Measurements from ENCODE around the gene HSPD1. TPM values are rescaled to one million over a fixed set of nuclear protein-coding genes. Genes with fewer than 3 reads are reported as not detected.

HSPD1 gene
- polyA plus RNA-seq, 1 donor from 2014 or later: 229 TPM

DNA sequence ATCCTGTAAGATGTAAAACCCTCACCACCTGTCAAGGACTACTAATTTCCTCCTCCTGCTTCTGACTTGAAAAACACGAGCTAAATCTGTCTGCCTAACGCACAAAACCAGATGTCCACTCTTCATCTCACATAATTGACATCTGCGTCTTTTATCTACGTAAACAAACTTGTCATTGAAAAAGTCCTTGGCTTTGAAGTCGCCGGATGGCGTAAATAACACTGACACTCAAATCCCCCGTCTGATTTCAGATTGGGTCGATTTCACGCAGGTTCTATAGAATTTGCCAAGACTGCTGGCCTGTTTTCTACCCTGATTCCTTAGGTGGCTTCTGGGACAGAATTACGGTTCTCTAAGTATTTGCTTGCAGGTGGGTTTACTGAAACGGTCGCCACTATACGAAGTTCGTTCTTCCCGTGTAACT is 15.7 kb upstream of the HSPD1 start:
- Histone ChIP-seq H3K4me2 (ENCODE audit: low read length) (peak overlapping the region; percentile 95), H3K4me3 (ENCODE audit: low read length) (peak overlapping the region; percentile 99), H3K27me3 (ENCODE audit: insufficient read depth, low read depth, low read length) (no peaks in the 10 kb centered on the region), H3K36me3 (ENCODE audit: insufficient read depth, low read length) (no peaks in the 10 kb centered on the region), H3K9me2 (ENCODE audit: insufficient read depth, low read length) (no peaks in the 10 kb centered on the region), H3K9me3 (ENCODE audit: low read length) (no peaks in the 10 kb centered on the region), H3K79me2 (replicated peaks; ENCODE audit: insufficient read depth, low read length) (peaks cover 41% of the 10 kb centered on the region), H3K27ac (ENCODE audit: low read length) (peak overlapping the region; percentile 92), H2AFZ (ENCODE audit: low read depth, low read length) (peak overlapping the region; percentile 29), H4K20me1 (ENCODE audit: insufficient read depth) (no peaks in the 10 kb centered on the region), H3K9ac (ENCODE audit: low read length) (peak overlapping the region; percentile 98), H3F3A (ENCODE audit: insufficient read depth, low read length, poor library complexity, severe bottlenecking) (peaks cover 3% of the 10 kb centered on the region)
- TF ChIP-seq POLR2AphosphoS5 (IDR thresholded peaks at IDR 0.05) (no peak), EZH2 (IDR thresholded peaks at IDR 0.05; ENCODE audit: borderline replicate concordance, insufficient read depth, low read length, poor library complexity, severe bottlenecking) (no peak), MXI1 (conservative IDR thresholded peaks at IDR 0.05; ENCODE audit: poor library complexity, severe bottlenecking) (no peak), SMC3 (conservative IDR thresholded peaks at IDR 0.05; ENCODE audit: poor library complexity) (no peak), RAD21 (conservative IDR thresholded peaks at IDR 0.05) (no peak)
- TF ChIP-seq, protein P1, sequence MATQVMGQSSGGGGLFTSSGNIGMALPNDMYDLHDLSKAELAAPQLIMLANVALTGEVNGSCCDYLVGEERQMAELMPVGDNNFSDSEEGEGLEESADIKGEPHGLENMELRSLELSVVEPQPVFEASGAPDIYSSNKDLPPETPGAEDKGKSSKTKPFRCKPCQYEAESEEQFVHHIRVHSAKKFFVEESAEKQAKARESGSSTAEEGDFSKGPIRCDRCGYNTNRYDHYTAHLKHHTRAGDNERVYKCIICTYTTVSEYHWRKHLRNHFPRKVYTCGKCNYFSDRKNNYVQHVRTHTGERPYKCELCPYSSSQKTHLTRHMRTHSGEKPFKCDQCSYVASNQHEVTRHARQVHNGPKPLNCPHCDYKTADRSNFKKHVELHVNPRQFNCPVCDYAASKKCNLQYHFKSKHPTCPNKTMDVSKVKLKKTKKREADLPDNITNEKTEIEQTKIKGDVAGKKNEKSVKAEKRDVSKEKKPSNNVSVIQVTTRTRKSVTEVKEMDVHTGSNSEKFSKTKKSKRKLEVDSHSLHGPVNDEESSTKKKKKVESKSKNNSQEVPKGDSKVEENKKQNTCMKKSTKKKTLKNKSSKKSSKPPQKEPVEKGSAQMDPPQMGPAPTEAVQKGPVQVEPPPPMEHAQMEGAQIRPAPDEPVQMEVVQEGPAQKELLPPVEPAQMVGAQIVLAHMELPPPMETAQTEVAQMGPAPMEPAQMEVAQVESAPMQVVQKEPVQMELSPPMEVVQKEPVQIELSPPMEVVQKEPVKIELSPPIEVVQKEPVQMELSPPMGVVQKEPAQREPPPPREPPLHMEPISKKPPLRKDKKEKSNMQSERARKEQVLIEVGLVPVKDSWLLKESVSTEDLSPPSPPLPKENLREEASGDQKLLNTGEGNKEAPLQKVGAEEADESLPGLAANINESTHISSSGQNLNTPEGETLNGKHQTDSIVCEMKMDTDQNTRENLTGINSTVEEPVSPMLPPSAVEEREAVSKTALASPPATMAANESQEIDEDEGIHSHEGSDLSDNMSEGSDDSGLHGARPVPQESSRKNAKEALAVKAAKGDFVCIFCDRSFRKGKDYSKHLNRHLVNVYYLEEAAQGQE (IDR thresholded peaks at IDR 0.05; ENCODE audit: borderline replicate concordance): no peak

DNA sequence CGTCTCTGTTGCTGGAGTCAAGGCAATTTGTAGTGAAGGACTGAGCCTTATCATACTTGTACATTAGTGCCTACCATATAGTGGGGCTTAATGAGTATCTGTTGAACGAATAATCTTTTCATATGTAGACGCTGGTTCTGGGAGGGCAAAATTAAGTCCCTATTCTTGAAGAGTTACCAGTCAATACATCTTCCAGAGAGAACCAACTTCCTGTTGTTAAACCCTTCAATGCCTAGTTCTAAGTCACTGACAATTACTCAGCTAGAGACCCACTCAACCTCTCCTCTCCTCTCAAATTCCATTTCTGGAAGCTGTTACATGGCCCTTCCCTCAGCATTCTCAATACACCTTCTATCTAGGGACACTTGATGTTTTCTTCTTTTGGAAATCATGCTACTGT is 15.1 kb upstream of the HSPD1 start:
- H3K9me2 ChIP-seq (ENCODE audit: insufficient read depth, low read length): no peaks in the 10 kb centered on the region
- peak overlapping the region; percentile 98 for H3K9ac ChIP-seq (ENCODE audit: low read length)
- peaks cover 3% of the 10 kb centered on the region for H3F3A ChIP-seq (ENCODE audit: insufficient read depth, low read length, poor library complexity, severe bottlenecking)
- no peaks in the 10 kb centered on the region for H3K9me3 ChIP-seq (ENCODE audit: low read length)
- H2AFZ ChIP-seq (ENCODE audit: low read depth, low read length): no peak overlapping the region
- no peaks in the 10 kb centered on the region for H3K36me3 ChIP-seq (ENCODE audit: insufficient read depth, low read length)
- no peak for TF ChIP-seq MXI1 (conservative IDR thresholded peaks at IDR 0.05; ENCODE audit: poor library complexity, severe bottlenecking)
- no peak for TF ChIP-seq POLR2AphosphoS5 (IDR thresholded peaks at IDR 0.05)
- TF ChIP-seq EP300 (conservative IDR thresholded peaks at IDR 0.05; ENCODE audit: poor library complexity, severe bottlenecking): no peak
- TF ChIP-seq, protein P2, sequence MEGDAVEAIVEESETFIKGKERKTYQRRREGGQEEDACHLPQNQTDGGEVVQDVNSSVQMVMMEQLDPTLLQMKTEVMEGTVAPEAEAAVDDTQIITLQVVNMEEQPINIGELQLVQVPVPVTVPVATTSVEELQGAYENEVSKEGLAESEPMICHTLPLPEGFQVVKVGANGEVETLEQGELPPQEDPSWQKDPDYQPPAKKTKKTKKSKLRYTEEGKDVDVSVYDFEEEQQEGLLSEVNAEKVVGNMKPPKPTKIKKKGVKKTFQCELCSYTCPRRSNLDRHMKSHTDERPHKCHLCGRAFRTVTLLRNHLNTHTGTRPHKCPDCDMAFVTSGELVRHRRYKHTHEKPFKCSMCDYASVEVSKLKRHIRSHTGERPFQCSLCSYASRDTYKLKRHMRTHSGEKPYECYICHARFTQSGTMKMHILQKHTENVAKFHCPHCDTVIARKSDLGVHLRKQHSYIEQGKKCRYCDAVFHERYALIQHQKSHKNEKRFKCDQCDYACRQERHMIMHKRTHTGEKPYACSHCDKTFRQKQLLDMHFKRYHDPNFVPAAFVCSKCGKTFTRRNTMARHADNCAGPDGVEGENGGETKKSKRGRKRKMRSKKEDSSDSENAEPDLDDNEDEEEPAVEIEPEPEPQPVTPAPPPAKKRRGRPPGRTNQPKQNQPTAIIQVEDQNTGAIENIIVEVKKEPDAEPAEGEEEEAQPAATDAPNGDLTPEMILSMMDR (IDR thresholded peaks at IDR 0.05; ENCODE audit: poor library complexity, severe bottlenecking): no peak
- TF ChIP-seq RAD21 (conservative IDR thresholded peaks at IDR 0.05): no peak
- no peak for TF ChIP-seq SMC3 (conservative IDR thresholded peaks at IDR 0.05; ENCODE audit: poor library complexity)
- no peak for TF ChIP-seq EZH2 (IDR thresholded peaks at IDR 0.05; ENCODE audit: borderline replicate concordance, insufficient read depth, low read length, poor library complexity, severe bottlenecking)
- TF ChIP-seq TAF1 (IDR thresholded peaks at IDR 0.05; ENCODE audit: low read depth): no peak
- TF ChIP-seq, protein P1 (IDR thresholded peaks at IDR 0.05; ENCODE audit: borderline replicate concordance): no peak
- H3K4me2 ChIP-seq (ENCODE audit: low read length): peak overlapping the region; percentile 95
- H3K79me2 ChIP-seq (replicated peaks; ENCODE audit: insufficient read depth, low read length): peaks cover 35% of the 10 kb centered on the region
- no peaks in the 10 kb centered on the region for H3K27me3 ChIP-seq (ENCODE audit: insufficient read depth, low read depth, low read length)
- H3K4me3 ChIP-seq (ENCODE audit: low read length): peak overlapping the region; percentile 99
- no peaks in the 10 kb centered on the region for H4K20me1 ChIP-seq (ENCODE audit: insufficient read depth)
- peak overlapping the region; percentile 92 for H3K27ac ChIP-seq (ENCODE audit: low read length)

Data from neural cell (in vitro differentiated cells).